AG04449 (cell line): ENCODE measurements around the gene UBE2J1.

Experiments used
- CTCF ChIA-PET: fragments of 350-600 bp; formaldehyde crosslinking; extraction: SDS; loops from one replicate; lab custom pipeline; 2021; ENCODE audit warnings: antibody characterized with exemption; lab: Yijun Ruan, JAX
- POLR2A ChIA-PET: fragments of 400-600, 350-600 bp; formaldehyde crosslinking; extraction: SDS; loops from one replicate; lab custom pipeline; 2020; ENCODE audit warnings: antibody characterized with exemption, inconsistent platforms; lab: Yijun Ruan, JAX
- DNase-seq: peaks from one replicate; pipeline ENCODE4 v3.0.0-alpha.2; 2010; ENCODE audit warnings: low read depth, low spot score
- H3K4me3 ChIP-seq: 2 replicates; pipeline ENCODE4 v1.5.1; 2011; ENCODE audit warnings: low read depth, mild to moderate bottlenecking, control low read depth, low read length
- TF ChIP-seq, protein P1 (sequence below): IDR thresholded peaks from one replicate; pipeline ENCODE4 v1.5.1; 2011; ENCODE audit warnings: mild to moderate bottlenecking, moderate library complexity, low read length, control low read depth, inconsistent platforms; ENCODE audit not compliant: insufficient read depth; ENCODE audit errors: missing control alignments

UBE2J1 gene

DNA sequence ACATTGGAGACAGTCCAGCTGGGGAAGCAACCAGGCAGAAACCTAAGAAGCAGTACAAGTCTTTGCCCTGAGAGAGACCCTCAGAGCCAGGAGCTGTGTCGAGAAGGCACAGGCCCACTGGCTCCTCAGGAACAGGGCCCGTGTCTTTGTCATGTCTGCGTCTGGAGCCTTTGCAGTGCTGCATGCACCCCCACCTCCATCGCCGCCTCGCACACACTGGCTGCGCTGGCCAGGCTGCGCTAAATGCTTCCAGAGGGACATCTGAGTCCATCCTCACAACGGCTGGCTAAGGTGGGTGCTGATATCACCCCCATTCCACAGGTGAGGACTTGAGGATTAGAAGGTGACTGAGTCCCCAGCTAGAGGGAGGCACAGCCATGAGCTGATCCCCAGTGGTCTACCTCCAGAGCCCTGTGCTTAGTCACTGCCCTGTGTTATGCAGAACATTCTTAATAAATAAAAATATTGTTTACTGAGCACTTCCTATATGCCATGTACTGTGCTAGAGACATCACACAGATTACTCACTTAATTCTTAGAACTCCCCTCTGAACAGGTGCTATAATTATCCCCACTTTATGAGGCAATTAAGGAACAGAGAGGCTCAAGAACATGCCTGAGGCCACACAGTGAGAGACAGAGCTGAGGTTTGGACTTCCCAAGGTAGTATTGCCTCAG, 65.0 kb downstream of the UBE2J1 start:
- POLR2A ChIA-PET = no interaction called here
- TF ChIP-seq, protein P1, sequence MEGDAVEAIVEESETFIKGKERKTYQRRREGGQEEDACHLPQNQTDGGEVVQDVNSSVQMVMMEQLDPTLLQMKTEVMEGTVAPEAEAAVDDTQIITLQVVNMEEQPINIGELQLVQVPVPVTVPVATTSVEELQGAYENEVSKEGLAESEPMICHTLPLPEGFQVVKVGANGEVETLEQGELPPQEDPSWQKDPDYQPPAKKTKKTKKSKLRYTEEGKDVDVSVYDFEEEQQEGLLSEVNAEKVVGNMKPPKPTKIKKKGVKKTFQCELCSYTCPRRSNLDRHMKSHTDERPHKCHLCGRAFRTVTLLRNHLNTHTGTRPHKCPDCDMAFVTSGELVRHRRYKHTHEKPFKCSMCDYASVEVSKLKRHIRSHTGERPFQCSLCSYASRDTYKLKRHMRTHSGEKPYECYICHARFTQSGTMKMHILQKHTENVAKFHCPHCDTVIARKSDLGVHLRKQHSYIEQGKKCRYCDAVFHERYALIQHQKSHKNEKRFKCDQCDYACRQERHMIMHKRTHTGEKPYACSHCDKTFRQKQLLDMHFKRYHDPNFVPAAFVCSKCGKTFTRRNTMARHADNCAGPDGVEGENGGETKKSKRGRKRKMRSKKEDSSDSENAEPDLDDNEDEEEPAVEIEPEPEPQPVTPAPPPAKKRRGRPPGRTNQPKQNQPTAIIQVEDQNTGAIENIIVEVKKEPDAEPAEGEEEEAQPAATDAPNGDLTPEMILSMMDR = no peak
- no peak for DNase-seq
- CTCF ChIA-PET = no interaction called here
- H3K4me3 ChIP-seq = no peak overlapping the region

DNA sequence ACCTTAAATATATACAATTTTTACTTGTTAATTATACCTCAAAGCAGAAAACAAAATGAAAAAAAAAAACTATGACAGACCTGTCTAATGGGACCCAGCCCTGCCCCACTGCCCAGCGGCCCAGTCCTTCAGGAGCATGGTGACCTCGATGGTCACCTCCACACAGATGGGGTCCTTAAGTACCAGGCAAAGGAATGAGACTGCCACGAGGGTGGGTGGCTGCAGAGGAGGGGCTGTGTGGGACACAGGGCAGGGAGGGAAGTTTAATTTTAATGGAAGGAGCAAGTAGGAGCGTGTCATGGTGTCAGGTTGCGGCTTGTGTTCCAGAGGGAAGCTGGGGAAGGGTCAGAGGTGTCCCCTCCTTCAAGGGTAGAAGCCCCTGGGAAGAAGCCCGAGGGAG, 66.0 kb downstream of the UBE2J1 start:
- TF ChIP-seq, protein P1 = no peak
- ChIA-PET POLR2A (no interaction called here), CTCF (no interaction called here)
- no peak for DNase-seq
- H3K4me3 ChIP-seq = no peak overlapping the region

DNA sequence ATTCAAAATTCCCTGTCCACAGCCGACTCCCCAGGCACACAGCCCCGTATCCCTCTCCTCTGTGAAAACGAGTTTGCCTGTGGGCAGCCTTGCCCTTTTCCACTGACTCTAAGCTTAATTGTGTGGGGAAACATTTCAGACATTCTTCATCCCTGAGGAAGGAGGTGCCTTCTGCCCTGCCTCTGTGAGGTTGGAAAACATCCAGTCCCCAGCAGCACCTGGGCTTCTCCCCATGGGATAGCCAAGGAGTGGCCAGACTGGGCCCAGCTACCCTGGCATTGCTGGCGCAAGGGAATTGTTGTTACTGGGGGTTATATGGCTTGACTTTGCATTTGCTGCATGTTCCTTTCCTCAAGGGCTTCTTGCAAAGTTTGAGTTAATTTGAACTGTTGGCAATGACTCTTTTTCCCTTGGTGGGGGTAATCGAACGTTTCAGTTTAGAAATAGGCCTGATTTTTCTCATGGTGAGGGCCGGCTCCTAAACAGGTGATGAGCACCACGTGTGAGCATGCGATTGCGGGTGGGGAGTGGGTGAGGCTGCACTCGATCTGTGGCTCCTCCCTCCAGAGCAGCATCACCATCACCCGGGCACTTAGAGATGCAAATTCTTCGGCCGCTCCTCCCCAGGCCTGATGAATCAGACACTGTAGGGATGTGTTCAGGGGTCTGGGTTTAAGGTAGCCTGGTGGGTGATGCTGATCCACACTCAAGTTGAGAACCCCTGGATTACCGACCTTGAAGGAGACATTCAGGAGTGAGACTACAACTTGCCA, 67.4 kb downstream of the UBE2J1 start:
- CTCF ChIA-PET = no interaction called here
- no peak overlapping the region for H3K4me3 ChIP-seq
- TF ChIP-seq, protein P1 = no peak
- DNase-seq = no peak
- POLR2A ChIA-PET = no interaction called here

DNA sequence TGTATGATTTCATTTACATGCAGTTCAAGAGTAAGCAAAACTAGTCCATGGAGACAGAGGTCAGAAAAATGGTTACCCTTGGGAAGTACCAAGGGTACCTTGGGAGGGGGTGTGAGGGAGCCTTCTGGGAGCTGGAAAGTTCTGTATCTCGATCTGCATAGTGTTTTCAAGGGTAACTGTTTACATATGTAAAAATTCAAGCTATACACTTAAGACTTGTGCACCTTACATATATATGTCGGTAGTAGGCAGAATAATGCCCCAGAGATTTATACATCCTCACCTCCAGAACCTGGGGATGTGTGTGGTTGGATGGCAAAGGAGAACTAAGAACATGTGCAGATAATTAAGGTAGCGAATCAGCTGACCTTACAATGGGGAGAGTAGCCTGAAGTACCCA, 68.4 kb downstream of the UBE2J1 start:
- DNase-seq = no peak
- CTCF ChIA-PET = interaction anchor here (1.0 to 1.2 kb wide), 2 partner anchors 28 to 42 kb away, joined by 3 to 4 read pairs; no protein-coding TSS in a partner anchor
- no peak overlapping the region for H3K4me3 ChIP-seq
- POLR2A ChIA-PET = no interaction called here
- TF ChIP-seq, protein P1 = no peak

DNA sequence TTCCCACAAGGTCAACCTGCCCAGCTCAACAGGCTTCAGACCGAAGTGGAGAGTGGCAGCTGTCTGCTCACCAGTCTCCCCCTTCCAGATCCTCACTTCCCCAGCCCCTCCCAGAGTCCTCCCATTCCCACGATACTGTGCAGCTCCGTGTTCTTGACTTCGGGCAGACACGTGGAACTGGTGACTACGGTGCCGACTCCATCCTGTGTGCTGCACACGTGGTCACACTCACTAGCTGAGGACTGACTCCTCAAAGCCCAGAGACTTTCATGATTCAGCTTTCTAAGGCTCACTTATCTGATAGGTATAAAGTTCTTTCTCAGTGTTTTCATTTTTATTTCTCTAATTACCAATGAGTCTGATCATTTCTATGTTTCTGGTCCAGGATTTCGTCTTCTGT, 69.8 kb downstream of the UBE2J1 start:
- POLR2A ChIA-PET = no interaction called here
- no peak for DNase-seq
- H3K4me3 ChIP-seq = no peak overlapping the region
- CTCF ChIA-PET = interaction anchor here (1.0 kb wide), 1 partner anchor 41 kb away, joined by 3 read pairs; no protein-coding TSS in a partner anchor
- TF ChIP-seq, protein P1 = no peak

DNA sequence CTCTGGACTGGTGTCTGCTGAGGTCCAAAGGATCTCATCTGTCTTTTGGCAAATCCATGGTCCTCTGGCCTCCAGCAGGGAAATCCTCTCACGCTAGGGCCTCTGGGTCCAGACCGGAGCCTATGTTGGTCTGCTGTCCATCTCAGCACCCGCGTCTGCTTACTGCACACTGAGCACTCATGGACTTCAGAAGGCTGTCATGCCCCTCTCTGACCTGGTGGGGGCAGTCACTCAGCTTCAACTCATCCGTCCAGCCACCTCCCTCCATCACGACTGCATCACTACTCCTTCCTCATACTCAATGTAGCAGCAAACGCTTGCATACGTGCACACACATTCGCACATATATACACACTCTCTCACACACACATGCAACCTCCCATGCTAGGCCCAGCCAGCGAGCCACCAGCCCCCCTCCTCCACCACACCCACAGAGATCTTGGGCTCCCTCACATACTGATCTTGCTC, 70.7 kb downstream of the UBE2J1 start:
- POLR2A ChIA-PET = no interaction called here
- CTCF ChIA-PET = no interaction called here
- TF ChIP-seq, protein P1 = peak; percentile 41
- no peak for DNase-seq
- H3K4me3 ChIP-seq = no peak overlapping the region
